GM19372 (cell line): ENCODE results near the gene TTLL5.

Experiments used
- ATAC-seq: cut with Tn5 transposase; IDR thresholded peaks from one replicate; pipeline ENCODE4 v1.9.1; 2021; ENCODE audit warnings: mild to moderate bottlenecking, low read depth, moderate library complexity; ENCODE audit not compliant: unreplicated experiment

The TTLL5 gene

DNA sequence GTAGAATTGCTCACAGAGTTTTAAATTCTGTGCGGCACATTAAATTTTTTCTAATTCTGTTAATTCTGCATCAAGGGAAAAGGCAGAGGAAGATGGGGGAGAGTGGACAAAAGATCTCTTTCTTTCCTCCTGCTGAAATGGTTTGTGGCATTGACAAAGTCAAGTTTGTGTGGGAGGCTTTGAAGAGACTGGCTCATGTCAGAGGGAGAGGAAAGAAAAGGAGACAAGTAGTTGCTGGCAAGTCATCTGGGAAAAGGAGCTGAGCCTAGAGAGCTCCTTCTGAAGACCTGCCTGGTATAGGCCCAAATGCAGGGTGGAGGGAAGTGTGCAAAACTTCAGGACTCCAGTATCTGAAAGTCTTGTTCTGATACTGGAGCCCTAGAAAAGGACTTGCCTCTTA lies 36.3 kb downstream of the TTLL5 start:
- ATAC-seq: no peak

DNA sequence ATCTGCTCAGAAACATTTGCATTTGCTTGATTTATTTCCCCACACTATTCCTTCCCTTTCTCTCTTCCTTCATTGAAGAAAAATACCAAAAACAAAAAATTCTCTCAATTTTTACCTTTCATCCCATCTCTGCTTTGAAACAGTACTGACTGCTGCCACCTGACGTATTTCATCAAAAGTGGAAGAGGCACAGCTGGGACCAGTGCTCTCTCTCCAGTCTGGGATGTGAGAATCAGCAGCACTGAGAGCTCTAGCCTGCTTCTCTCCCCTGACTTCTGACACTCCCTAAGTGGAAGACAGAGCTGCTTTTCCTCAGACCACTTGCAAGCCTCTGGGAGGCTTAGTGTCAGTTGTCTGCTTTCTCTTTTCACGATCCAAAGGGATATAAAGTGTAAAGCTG lies 36.9 kb downstream of the TTLL5 start:
- no peak for ATAC-seq

DNA sequence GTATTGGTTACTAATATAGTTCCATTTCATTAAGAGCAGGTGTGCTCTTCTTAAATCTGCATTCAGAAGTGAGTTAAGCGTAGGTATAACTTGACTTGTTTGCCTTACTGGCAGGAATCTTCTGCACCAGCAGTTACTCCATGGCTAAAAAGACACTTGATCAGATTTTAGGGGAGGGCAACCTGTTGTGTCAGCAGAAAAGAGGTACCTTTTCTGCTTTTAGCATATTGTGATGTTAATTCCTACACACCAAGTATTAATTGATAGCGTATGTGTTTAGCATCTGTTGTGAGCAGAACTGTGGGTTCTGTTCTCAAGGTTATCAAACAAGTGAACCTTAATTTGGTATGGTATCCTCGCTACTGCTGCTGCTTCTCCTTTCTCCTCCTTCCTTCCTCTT lies 38.3 kb downstream of the TTLL5 start:
- ATAC-seq: no peak

DNA sequence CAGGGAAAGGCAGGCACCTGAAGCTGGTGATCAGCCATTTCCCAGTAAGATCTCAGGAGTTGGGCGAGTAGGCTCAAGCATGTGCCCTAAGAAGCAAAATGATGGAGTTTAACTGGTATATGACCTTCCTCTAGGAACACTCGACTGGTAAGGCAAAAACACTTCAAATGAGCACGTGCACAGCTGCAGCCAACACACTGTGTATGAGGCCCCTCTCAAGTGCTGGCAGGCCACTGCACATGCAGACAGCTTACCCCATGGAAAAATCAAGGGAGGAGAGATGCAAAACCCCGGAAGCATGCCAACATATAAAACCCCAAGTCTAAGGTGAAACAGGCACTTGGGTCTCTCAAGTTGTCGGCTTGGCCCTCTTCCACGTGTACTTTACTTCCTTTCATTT lies 39.2 kb downstream of the TTLL5 start:
- ATAC-seq: no peak

DNA sequence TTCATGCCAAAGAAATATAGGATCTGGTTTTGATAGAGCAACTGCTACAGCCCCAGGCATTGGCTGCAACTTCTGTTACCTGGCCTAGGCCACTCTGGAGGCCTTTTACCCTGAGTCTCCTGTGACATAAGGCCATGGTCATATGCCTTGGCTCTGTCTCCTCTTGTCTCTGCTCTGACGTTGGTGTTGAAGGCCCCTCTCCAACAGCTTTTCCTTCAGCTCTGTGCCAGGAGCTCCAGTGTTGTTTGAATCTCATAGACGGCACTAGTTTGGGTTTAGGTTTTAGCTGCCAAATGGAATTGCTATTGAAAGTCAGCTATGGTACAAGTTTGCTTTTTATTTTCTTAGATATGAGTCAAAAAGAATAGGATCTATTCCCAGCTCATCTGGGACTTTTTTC lies 41.1 kb downstream of the TTLL5 start:
- ATAC-seq: no peak

DNA sequence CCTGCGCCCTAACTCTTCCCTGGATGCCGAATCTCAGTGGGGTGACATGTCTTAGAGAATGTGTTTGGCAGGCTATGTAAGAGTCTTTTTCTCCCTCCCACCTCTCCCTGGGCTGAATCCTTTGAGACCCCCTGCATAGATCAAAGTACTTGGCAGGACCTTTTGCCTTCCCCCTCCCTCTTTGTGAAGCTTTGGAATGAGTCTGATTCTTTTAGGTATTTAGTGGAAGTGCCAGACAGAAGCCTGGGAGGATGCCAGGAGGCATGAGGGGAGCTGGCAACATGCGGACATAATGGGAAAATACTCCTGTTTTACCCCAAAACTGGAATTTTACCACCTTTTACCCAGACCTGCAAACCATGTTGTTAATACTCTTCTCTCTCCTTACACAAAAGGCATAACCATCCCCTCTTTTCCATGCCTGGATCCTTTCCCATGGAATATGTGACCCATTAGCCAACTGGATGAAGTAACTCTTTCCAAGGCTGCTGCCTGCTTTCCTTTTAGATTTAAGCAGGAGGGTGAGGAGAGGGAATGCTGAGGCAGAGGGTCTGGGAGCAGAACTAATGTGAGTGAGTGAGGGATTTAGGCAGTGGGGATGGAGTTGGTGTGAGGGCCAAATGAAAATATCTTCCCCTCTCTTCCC lies 41.7 kb downstream of the TTLL5 start:
- ATAC-seq: no peak

DNA sequence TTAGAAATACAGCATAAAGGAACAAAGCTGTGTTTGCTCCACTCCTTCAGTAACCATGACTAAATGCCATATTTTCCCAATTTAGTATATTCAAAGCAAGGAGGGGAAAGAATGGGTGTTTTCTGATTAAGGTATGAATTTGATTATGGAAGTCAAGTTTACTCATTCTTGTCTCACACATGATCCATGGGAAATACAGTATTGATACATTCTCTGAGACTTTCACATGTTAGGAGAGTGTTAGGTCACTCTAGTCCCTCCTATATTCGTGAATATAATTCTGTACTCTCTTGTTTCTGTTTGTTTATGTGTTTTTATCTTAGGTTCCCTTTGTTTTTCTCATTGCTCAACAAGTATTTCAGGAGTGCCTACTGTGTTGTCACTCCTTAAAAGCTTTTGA lies 42.4 kb downstream of the TTLL5 start:
- ATAC-seq: no peak

DNA sequence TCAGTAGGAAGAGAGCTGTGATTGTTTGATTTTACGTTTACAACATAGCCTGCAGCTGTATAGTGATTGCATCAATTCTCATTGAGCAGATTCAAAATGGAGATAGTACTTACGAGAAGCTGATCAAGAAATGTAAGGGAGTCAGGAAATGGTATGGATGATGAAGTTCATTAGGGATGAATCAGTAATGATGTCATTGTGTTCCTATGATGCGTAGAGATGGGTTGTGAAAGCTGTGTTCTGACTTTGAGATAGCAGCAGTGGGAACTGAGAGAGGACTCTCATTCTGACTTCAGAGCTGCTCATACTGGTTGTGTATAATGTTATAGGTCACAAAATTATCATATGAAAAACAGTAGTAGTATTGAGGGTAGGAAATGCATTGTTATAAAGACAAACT lies 44.0 kb downstream of the TTLL5 start:
- ATAC-seq: no peak

DNA sequence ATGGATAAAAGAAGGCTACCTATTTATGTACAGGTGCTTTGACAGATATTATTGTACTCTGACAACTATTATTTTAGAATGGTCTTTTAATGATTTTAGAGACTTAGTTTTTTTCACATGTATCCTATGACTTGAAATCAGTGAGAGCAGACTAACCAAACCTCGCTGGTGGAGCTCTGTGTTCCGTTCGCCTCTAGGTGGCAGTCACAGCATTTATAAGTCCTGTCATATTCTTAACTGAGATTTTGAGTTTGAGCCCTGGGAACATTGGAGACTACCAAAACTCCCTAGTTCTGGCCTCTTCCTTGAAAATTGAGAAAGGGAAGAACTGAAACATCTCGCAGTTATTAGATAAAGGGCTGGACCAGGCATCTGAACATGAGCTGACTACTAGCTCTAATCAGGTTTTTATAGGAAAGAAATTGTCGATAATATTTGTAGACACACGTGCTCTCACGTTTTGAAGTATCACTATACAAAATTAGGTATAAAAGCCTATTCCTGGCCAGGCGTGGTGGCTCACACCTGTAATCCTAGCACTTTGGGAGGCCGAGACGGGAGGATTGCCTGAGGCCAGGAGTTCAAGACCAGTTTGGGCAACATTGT lies 48.3 kb downstream of the TTLL5 start:
- ATAC-seq: no peak

DNA sequence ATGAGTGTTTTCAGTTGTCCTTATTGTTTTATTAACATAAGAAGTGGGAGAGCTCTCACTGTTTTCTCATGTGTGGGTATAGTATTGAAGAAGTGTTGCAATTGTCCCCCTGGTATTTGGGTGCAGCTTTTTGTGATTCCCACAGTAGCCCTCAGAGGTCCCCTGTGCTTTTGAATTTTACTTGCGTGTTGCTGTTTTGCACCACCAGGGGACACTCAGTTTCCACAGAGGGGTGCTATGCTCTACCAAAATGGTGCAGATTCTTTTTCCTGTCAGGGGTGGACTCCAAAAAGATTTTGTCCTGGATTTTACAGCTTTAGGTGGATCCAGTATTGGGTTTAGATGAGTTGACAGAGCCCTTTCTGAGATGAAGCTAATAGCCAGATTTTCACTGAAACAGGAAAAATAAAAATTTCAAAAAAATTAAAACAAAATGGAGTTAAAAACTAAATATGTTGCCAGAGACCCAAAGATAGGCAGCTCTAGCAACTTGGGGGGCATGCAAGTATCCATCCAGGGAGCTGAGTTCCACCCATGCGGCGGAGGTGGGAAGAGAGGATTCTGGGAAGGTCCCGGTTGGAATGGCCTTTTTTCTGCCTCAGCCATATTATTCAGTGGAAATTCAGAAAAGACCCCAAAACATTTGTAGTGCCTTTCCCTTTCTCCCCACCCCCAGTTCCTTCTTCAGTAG lies 50.2 kb downstream of the TTLL5 start:
- ATAC-seq: no peak

DNA sequence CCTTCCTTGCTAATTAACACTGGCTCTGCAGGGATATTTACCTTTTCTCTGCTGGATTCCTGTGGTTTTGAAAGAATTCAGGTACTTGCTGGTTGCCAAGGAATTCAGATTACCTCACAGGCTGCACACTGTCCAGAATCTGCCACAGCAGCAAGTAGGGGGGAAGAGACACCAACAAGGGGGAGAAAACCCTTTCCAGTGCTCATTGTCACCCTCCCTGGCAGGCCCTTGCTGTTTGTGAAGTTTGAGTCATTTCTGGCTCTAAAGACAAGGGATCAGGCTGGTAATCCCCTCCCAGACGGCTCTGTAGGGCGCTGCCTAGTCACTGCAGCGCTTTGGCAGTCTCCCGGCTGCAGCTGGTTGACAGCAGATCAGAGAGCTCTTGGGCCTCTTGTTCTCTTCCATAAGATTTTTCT lies 50.8 kb downstream of the TTLL5 start:
- no peak for ATAC-seq

DNA sequence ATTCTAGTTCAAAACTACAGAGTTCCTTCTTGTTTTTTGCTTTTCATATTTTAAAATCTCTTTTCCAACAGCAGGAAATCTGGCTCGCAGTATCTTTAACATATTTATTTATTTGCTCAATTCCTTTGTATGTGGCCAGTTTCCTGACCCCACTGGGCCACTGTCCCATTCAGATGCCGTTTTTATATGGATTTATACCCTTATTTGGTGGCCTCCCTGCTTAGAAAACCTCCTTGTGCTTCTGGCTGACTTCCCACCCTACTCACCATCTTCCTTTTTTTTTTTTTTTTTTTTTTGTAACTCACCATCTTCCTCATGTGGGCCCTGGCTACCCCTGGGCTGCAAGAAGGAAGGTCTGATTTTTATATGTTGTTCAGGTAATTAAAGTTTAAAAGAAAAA lies 53.9 kb downstream of the TTLL5 start:
- ATAC-seq: no peak

DNA sequence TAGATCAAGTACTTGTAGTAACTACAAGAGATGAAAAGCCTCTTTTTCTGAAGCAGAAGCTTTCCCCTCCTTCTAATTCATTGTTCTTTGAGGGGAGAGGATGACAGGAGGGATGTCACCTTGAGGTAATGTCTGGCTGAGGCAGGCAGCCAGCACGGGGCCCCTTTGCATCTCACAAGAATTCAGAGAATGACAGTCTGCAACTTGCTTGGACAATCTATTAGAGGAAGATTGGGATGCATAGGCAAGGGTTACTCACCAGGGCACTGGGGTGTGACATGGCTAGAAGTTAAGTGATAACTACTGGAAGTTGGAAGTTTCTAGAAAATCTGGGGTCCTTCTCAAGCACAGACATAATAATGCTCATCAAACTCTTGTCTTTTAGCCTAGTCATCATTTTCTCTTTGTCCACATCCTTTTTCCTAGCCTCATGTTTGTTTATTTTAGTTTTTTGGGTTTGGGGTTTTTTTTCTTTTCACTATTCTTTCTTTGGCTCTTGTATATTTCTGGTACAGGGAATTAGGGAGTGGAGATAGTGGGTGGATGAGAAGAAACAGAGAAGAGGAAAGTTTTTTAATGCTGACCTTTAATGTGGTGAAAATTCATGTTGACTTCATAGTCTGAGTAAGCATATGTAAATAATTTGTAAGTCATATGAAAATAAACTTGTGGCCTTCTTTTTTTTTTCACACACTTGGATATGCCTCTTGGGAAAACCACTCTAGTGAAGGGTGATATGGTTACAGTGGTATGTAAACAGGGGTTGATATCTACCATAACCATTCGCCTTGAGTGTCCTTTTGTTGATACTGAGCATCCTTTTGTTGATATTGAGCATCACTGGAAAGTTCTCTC lies 55.1 kb downstream of the TTLL5 start:
- no peak for ATAC-seq

DNA sequence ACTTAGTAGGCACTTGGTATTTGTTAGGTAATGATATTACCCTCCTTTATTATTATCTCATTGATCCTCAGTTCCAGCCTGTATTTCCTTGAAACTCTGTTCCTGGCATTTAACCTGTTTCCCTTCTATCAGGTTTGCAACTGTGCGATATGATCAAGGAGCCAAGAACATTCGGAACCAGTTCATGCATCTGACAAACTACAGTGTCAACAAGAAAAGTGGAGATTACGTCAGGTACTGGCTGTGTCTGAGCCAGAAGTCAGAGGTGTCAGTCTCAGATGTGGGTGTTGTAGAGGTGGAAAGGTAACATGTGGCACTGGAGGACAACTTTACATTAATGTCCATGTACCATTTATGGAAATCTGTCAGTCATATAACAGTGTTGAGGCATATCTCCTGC lies 56.7 kb downstream of the TTLL5 start:
- ATAC-seq: no peak

DNA sequence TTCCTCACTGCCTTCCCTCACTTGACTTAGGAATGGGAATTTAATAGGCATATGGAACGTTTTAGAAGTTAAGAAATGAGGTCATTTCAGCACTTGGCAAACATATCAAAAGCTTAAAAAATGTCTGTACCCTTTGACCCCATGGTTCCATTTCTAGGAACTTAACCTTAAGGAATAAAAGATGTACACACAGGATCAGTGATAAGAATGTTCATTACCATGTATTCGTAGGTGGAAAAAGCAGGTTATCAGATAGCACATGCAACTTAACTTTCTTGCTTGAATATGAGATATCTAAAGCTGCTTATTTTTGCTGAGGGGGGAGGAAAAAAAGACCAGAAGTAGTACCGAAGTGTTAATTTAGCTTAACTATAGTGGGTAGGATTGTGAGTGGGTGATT lies 57.2 kb downstream of the TTLL5 start:
- ATAC-seq: no peak

DNA sequence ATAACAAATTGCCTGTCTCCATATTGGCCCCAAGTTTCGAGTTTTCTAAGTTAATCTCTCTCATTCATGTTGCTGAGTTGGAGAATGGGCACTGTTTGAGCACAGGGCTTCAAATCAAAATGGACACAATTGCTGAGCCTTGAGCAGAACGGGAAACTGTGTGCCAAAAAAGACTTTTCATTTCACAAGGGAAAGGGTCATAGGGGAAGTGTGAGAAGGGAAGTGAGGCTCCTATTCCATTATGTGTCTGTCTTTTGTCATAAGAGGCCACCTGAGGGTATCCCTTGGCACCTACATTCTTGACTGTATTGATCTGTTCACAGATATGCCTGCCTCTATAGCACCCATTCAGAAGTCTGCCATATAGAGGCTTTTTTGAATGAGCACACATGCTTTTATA lies 59.1 kb downstream of the TTLL5 start:
- no peak for ATAC-seq

DNA sequence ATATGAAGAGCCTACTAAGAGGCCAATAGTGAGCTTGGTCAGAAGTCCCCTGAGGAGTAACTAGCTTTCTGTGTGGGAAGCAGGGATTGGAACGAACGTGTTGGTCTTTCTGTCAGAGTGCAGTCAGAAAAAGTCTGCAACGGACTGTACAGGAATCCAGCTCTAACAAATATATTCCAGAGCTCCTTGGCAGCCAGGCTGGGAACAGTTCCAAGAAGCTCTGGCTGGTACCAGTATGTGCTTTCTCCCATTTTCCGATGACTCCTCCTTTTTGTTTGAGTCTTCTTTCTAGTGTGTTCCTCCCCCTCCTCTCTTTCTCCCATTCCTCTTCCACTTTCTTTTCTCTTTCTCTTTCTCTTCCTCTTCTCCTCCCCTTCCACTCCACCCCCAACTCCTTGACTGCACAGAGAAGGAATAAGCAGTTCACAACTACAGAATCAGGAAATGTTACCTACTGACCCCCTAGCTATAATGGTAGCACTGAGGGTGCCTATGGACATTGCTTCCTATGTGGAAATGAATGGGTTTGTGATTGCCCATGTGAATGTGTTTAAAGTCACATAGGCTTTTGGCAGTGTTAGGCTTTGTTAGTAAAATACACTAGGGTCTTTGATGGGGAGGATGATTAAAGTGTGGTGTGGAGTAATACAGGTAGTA lies 59.9 kb downstream of the TTLL5 start:
- ATAC-seq: no peak

DNA sequence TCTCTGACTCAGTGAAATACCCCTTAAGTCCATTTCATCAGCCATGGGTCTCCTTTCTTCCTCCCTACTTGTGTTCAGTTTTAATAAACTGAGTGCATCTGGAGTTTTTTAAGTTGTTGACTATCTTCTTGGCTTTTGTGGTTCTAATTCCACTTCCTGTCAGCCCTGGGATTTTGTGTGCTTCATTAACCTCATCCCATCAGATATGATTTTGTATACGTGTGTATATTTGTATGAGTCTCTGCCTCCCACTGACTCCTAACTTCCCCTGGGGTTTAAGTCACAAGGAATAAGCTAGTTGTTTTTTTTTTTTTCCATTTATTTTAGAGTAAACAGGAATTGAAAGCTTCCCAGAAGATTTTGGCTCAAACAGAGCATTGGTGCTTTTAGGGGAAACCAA lies 62.7 kb downstream of the TTLL5 start:
- ATAC-seq: no peak

DNA sequence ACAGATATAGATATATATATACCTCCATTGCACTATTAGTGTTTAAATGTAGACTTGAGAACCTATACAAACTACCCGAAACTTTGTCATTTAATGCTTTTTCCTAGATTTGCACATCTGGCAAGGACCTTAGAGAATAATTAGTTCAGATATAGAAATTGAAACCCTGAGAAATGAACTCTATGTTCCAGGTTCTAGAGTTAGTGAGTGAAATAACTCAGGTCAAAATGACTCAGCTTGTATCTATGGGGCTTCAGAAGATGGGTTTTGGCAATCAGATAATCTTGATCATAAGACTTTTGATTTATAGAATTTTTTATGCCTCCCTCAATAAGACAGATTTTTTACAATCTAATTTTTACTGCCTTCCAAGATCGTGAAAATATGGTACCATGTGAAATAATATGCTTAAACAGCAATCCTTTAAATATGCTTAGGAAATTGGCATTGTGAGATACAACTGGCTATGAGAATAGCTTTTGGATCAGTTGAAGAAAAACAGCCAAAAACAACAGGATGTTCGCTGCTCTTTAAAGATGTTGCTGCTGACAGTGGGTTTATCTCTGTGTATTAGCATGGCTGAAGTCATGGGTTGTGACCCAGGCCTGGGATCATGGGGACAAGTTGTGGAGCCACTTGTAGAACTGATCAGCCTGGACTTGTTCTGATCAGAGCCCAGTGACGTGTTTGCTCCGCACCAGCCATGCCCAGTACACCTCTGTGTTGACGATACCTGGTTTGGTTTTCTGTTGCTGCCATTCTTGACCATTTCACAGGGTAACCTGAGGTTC lies 63.6 kb downstream of the TTLL5 start:
- no peak for ATAC-seq

DNA sequence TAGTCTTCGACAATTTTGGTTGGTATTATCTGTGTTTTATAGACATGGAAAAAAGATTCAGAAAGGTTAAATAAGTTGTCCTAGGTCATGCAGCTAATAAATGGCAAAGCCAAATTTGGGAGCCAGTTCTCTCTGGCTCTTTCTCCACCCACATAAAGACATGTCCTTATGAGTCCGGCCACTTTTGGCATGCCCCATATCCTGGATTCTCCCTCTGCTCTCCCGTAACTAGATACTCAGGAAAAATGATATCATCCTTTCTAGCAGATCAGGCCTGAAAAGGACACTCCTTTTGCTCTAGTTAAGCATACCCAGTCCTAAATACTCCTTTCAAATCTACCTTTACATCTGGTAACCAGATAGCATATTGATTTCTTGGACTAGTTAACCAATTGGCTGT lies 64.4 kb downstream of the TTLL5 start:
- no peak for ATAC-seq
